HEK293T (cell line): ENCODE results near the gene SUSD4.

Source experiments
- BHLHE40 ChIP-seq: fragments of 450-650 bp; IDR thresholded peaks from 2 replicates; pipeline ENCODE4 v1.6.1; 2016; ENCODE audit warnings: mild to moderate bottlenecking, moderate library complexity, borderline replicate concordance
- ELF4 ChIP-seq: fragments of 450-650 bp; IDR thresholded peaks from 2 replicates; pipeline ENCODE4 v1.6.1; 2017; ENCODE audit warnings: antibody characterized with exemption
- FOXM1 ChIP-seq: fragments of 450-650 bp; IDR thresholded peaks from 2 replicates; pipeline ENCODE4 v1.6.1; 2017; ENCODE audit warnings: mild to moderate bottlenecking, borderline replicate concordance
- HDGF ChIP-seq: fragments of 450-650 bp; IDR thresholded peaks from 2 replicates; pipeline ENCODE4 v1.6.1; 2017; ENCODE audit warnings: antibody characterized with exemption, borderline replicate concordance
- LEF1 ChIP-seq: fragments of 450-650 bp; IDR thresholded peaks from 2 replicates; pipeline ENCODE4 v1.6.1; 2017; ENCODE audit warnings: mild to moderate bottlenecking, borderline replicate concordance
- NFRKB ChIP-seq: fragments of 450-650 bp; IDR thresholded peaks from 2 replicates; pipeline ENCODE4 v1.6.1; 2016; ENCODE audit warnings: mild to moderate bottlenecking, moderate library complexity
- SP1 ChIP-seq: fragments of 450-650 bp; IDR thresholded peaks from 2 replicates; pipeline ENCODE4 v1.6.1; 2017
- TARDBP ChIP-seq: fragments of 450-650 bp; IDR thresholded peaks from 2 replicates; pipeline ENCODE4 v1.6.1; 2016

- TF ChIP-seq SP1 (no peak), TARDBP (no peak), HDGF (no peak), NFRKB (no peak), FOXM1 (no peak), ELF4 (no peak), LEF1 (no peak), BHLHE40 (no peak)
Observed at GRCh38 chr1:223266632-223267172, 97.3 kb downstream of the SUSD4 start.
